Neuronal stem cell (in vitro differentiated cells): ENCODE results near the gene FOXA1.
A peak's percentile ranks its signal among the peaks of the same experiment; 100 is the strongest.

ENCODE experiments used
- DNase-seq: peaks from one replicate; pipeline ENCODE4 v3.0.0-alpha.2; 2013; ENCODE audit warnings: low spot score
- H2AFZ ChIP-seq: one replicate; pipeline ENCODE4 v1.6.1; 2013; ENCODE audit warnings: mild to moderate bottlenecking, low read length, inconsistent platforms
- H2AK5ac ChIP-seq: 2 replicates; pipeline ENCODE4 v1.6.1; 2013; ENCODE audit warnings: low read depth, mild to moderate bottlenecking, inconsistent platforms, low read length, moderate library complexity, mixed read lengths
- H2BK120ac ChIP-seq: 2 replicates; pipeline ENCODE4 v1.6.1; 2013; ENCODE audit warnings: low read depth, mild to moderate bottlenecking, inconsistent platforms, low read length, moderate library complexity, mixed read lengths
- H2BK12ac ChIP-seq: one replicate; pipeline ENCODE4 v1.6.1; 2013; ENCODE audit warnings: low read length, inconsistent platforms
- H2BK15ac ChIP-seq: 2 replicates; pipeline ENCODE4 v1.6.1; 2013; ENCODE audit warnings: mild to moderate bottlenecking, low read length, inconsistent platforms, mixed read lengths
- H2BK5ac ChIP-seq: one replicate; pipeline ENCODE4 v1.6.1; 2013; ENCODE audit warnings: inconsistent platforms, mild to moderate bottlenecking, low read length, moderate library complexity
- H3K14ac ChIP-seq: one replicate; pipeline ENCODE4 v1.6.1; 2013; ENCODE audit warnings: low read length, inconsistent platforms
- H3K18ac ChIP-seq: 2 replicates; pipeline ENCODE4 v1.6.1; 2013; ENCODE audit warnings: low read length, inconsistent platforms
- H3K23ac ChIP-seq: 2 replicates; pipeline ENCODE4 v1.6.1; 2013; ENCODE audit warnings: low read depth, mild to moderate bottlenecking, mixed read lengths, low read length, inconsistent platforms; ENCODE audit not compliant: poor library complexity
- H3K27ac ChIP-seq: replicated peaks from 3 replicates; pipeline ENCODE4 v1.5.1; 2013; ENCODE audit warnings: low read length, inconsistent platforms
- H3K27me3 ChIP-seq, 3 experiments: 2 replicates each; pipeline ENCODE4 v1.6.1; 2013; ENCODE audit warnings: low read length in 3 of 3, mild to moderate bottlenecking in 2 of 3, inconsistent platforms in 1 of 3, low read depth in 1 of 3, mixed read lengths in 1 of 3, moderate library complexity in 1 of 3; ENCODE audit not compliant: control insufficient read depth in 3 of 3, insufficient read depth in 3 of 3
- H3K36me3 ChIP-seq, 2 donors: replicated peaks in 1 of 2; 2 replicates each; pipeline ENCODE4 v1.6.1; 2013; ENCODE audit warnings: low read length in 2 of 2; ENCODE audit not compliant: control insufficient read depth in 2 of 2, insufficient read depth in 2 of 2
- H3K4ac ChIP-seq: 2 replicates; pipeline ENCODE4 v1.6.1; 2013; ENCODE audit warnings: inconsistent platforms, mild to moderate bottlenecking, low read length, moderate library complexity
- H3K4me1 ChIP-seq, 2 donors: 1 replicate in 1 of 2; 2 replicates in 1 of 2; pipeline ENCODE4 v1.6.1; 2013; ENCODE audit warnings: low read length in 2 of 2, low read depth in 1 of 2; ENCODE audit not compliant: control insufficient read depth in 2 of 2, insufficient read depth in 1 of 2
- H3K4me2 ChIP-seq: one replicate; pipeline ENCODE4 v1.6.1; 2013; ENCODE audit warnings: mild to moderate bottlenecking, low read length, inconsistent platforms; ENCODE audit not compliant: insufficient read depth, poor library complexity, severe bottlenecking
- H3K4me3 ChIP-seq, 2 donors: 2 replicates each; pipeline ENCODE4 v1.5.1; 2013; ENCODE audit warnings: low read length in 2 of 2, mild to moderate bottlenecking in 2 of 2, inconsistent platforms in 1 of 2, moderate library complexity in 1 of 2
- H3K79me1 ChIP-seq: one replicate; pipeline ENCODE4 v1.6.1; 2013; ENCODE audit warnings: low read depth, mild to moderate bottlenecking, inconsistent platforms, low read length, moderate library complexity
- H3K9ac ChIP-seq: one replicate; pipeline ENCODE4 v1.6.1; 2013; ENCODE audit warnings: mild to moderate bottlenecking, low read depth, low read length, inconsistent platforms; ENCODE audit not compliant: poor library complexity
- H3K9me3 ChIP-seq, 2 donors: replicated peaks in 1 of 2; 2 replicates each; pipeline versions ENCODE3 to v1.6.1; 2013; ENCODE audit warnings: low read length in 2 of 2, mild to moderate bottlenecking in 2 of 2, inconsistent platforms in 1 of 2, low read depth in 1 of 2, mixed read lengths in 1 of 2, moderate library complexity in 1 of 2; ENCODE audit not compliant: control insufficient read depth in 2 of 2, insufficient read depth in 1 of 2
- H4K8ac ChIP-seq: one replicate; pipeline ENCODE4 v1.6.1; 2013; ENCODE audit warnings: low read depth, mild to moderate bottlenecking, inconsistent platforms, low read length, moderate library complexity
- H4K91ac ChIP-seq: one replicate; pipeline ENCODE4 v1.6.1; 2013; ENCODE audit warnings: low read length, low read depth, mild to moderate bottlenecking, inconsistent platforms; ENCODE audit not compliant: poor library complexity
- WGBS, 2 donors: extraction: QIAGEN DNeasy Blood & Tissue Kit; methylation state at CpG; one replicate each; pipeline ENCODE4 v1.1.7; 2013; ENCODE audit warnings: missing lambda C conversion rate in 2 of 2, mixed read lengths in 1 of 2; ENCODE audit not compliant: insufficient read length in 2 of 2, insufficient replicate concordance in 1 of 2; ENCODE audit errors: extremely low coverage in 2 of 2; 5-methylcytosine and 5-hydroxymethylcytosine counted together

Gene FOXA1

GRCh38 chr14:37608649-37609048 is 13.6 kb upstream of the FOXA1 start:
- Histone ChIP-seq H3K9ac (no peak overlapping the region), H4K91ac (no peak overlapping the region), H3K14ac (no peak overlapping the region), H2AFZ (no peak overlapping the region), H2BK5ac (no peak overlapping the region), H3K4me1 (no peaks in the 10 kb centered on the region), H3K4me3 (no peak overlapping the region), H3K18ac (no peak overlapping the region), H2BK12ac (no peak overlapping the region), H2AK5ac (no peak overlapping the region), H3K9me3 (peaks cover 0 to 1% of the 10 kb centered on the region in 2 donors), H4K8ac (no peak overlapping the region), H2BK120ac (no peak overlapping the region), H3K36me3 (no peaks in the 10 kb centered on the region), H3K27ac (no peak overlapping the region), H2BK15ac (no peak overlapping the region), H3K4ac (no peak overlapping the region), H3K4me2 (no peak overlapping the region), H3K79me1 (no peaks in the 10 kb centered on the region), H3K27me3 (peaks cover 0 to 29% (median 1%) of the 10 kb centered on the region in 3 experiments), H3K23ac (no peak overlapping the region)
- WGBS, 2 donors: no CpG with 5 or more reads among the region's 3 CpGs
- DNase-seq: no peak

DNA sequence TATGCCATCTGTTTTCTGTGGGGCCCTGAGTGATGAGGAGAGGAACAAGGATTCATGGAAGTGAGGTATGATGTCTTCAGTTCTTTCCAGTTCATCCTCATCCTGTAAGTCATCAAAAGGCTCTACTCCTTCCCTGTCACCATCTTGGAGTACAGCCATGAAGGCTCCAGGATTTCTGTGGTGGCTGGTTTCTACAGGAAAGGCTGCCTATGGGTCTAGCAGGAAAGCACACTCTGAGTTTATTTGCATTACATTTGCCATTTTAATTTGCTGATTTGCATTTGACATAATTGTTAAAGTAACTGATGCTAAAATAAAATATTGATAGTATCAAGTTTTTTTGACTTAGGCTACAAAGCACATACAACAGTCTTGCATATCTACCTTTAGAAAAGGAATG is 11.6 kb upstream of the FOXA1 start:
- Histone ChIP-seq H3K4ac (no peak overlapping the region), H3K27me3 (peaks cover 2 to 49% (median 20%) of the 10 kb centered on the region in 3 experiments)

GRCh38 chr14:37603688-37604251 is 8.7 kb upstream of the FOXA1 start:
- Histone ChIP-seq H3K4me1 (peaks cover 3 to 4% of the 10 kb centered on the region in 2 donors), H2AFZ (no peak overlapping the region)
- WGBS, 2 donors: no CpG with 5 or more reads among the region's 9 CpGs

More for the DNA sequence above, 11.6 kb upstream of the FOXA1 start:
- Histone ChIP-seq H3K27ac (no peak overlapping the region), H3K4me3 (no peak overlapping the region), H2AK5ac (no peak overlapping the region), H4K8ac (no peak overlapping the region), H4K91ac (no peak overlapping the region), H3K18ac (no peak overlapping the region), H3K23ac (no peak overlapping the region), H2AFZ (no peak overlapping the region), H2BK15ac (no peak overlapping the region), H3K14ac (no peak overlapping the region), H2BK5ac (no peak overlapping the region), H3K9me3 (peaks cover 0 to 1% of the 10 kb centered on the region in 2 donors), H2BK12ac (no peak overlapping the region), H3K9ac (no peak overlapping the region), H3K4me2 (no peak overlapping the region), H3K4me1 (no peaks in the 10 kb centered on the region), H3K79me1 (no peaks in the 10 kb centered on the region), H2BK120ac (no peak overlapping the region), H3K36me3 (no peaks in the 10 kb centered on the region)
- no peak for DNase-seq

GRCh38 chr14:37602605-37603453 is 7.8 kb upstream of the FOXA1 start:
- no peak overlapping the region for H3K27ac ChIP-seq
- no CpG with 5 or more reads among the region's 24 CpGs for WGBS, 2 donors
- no peak overlapping the region for H3K14ac ChIP-seq
- no peak overlapping the region for H2BK15ac ChIP-seq
- H2BK5ac ChIP-seq: no peak overlapping the region
- peak overlapping the region; percentile 34 for H3K18ac ChIP-seq
- peaks cover 21 to 87% (median 59%) of the 10 kb centered on the region in 3 experiments for H3K27me3 ChIP-seq
- no peaks in the 10 kb centered on the region for H3K36me3 ChIP-seq
- H2BK12ac ChIP-seq: no peak overlapping the region
- no peak overlapping the region for H4K8ac ChIP-seq
- H3K4ac ChIP-seq: no peak overlapping the region
- DNase-seq: no peak
- H3K4me1 ChIP-seq: peaks cover 4 to 8% of the 10 kb centered on the region in 2 donors
- H3K79me1 ChIP-seq: no peaks in the 10 kb centered on the region
- H2BK120ac ChIP-seq: no peak overlapping the region
- H3K4me3 ChIP-seq: no peak overlapping the region
- H3K23ac ChIP-seq: no peak overlapping the region
- no peak overlapping the region for H2AFZ ChIP-seq
- H3K9me3 ChIP-seq: peaks cover 3 to 5% of the 10 kb centered on the region in 2 donors
- H4K91ac ChIP-seq: no peak overlapping the region
- H3K9ac ChIP-seq: peak overlapping the region; percentile 7
- no peak overlapping the region for H3K4me2 ChIP-seq
- no peak overlapping the region for H2AK5ac ChIP-seq

More at GRCh38 chr14:37603688-37604251, 8.7 kb upstream of the FOXA1 start:
- H3K79me1 ChIP-seq: no peaks in the 10 kb centered on the region
- peak overlapping the region; percentile 10 for H3K23ac ChIP-seq
- no peak overlapping the region for H4K8ac ChIP-seq
- no peak overlapping the region for H2AK5ac ChIP-seq
- no peak overlapping the region for H2BK120ac ChIP-seq
- no peak overlapping the region for H2BK5ac ChIP-seq
- no peak overlapping the region for H3K27ac ChIP-seq
- no peak overlapping the region for H2BK15ac ChIP-seq
- H3K14ac ChIP-seq: no peak overlapping the region
- H3K4ac ChIP-seq: no peak overlapping the region
- no peak overlapping the region for H4K91ac ChIP-seq
- H3K36me3 ChIP-seq: no peaks in the 10 kb centered on the region
- no peak overlapping the region for H2BK12ac ChIP-seq
- H3K4me2 ChIP-seq: no peak overlapping the region
- no peak overlapping the region for H3K9ac ChIP-seq
- peaks cover 3 to 5% of the 10 kb centered on the region in 2 donors for H3K9me3 ChIP-seq
- DNase-seq: no peak
- H3K18ac ChIP-seq: no peak overlapping the region
- no peak overlapping the region for H3K4me3 ChIP-seq
- peaks cover 13 to 78% (median 50%) of the 10 kb centered on the region in 3 experiments for H3K27me3 ChIP-seq
